Measurements from ENCODE around the gene AGFG1. TPM values are rescaled to one million over a fixed set of nuclear protein-coding genes. Genes with fewer than 3 reads are reported as not detected.

AGFG1 gene
- total RNA-seq, 1 donor from 2014 or later, result 71.6 TPM

DNA sequence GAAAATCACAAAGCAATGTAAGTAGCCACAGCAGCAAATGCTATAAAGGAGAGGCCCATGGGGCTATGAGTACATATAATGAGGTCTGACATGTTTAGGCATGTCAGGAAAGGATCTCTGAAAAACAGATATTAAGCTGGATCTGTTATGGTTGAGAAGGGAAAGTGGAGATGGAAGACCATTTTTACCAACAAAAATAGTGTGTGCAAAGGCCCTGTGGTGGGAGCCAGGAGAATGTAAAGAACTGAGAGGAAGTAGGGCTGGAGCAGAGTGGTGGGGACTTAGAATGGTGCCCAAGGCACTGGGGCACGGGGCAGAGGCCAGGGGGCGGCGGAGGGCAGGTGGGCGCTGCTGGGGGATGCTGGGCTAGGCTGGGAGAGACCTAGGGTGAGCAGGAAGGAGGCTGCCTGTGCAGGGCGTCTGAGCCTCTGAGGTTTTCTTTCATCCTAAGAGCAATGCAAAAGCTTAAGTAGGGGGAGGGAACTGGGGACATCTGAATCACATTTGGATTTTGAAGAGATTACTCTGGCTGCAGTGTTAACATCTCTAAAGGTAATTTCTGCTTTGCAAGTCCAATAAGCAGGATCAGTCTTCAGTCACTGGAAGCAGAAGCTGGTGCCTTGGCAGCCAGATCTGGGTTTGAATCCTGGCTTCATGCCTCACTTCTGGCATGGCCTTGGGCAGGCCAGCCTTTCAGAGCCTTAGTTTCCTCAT lies 4.9 kb upstream of the AGFG1 start:
- peaks cover 12% of the 10 kb centered on the region for H3K4me1 Mint-ChIP-seq
- no peaks in the 10 kb centered on the region for H3K27me3 Mint-ChIP-seq (ENCODE audit: low read depth)
- no peak for DNase-seq (ENCODE audit: low read depth, low spot score)
- H3K27ac Mint-ChIP-seq (ENCODE audit: unreplicated experiment), result peak overlapping the region; percentile 21
- H3K36me3 Mint-ChIP-seq (ENCODE audit: low read depth), result no peaks in the 10 kb centered on the region
- no peak overlapping the region for H3K4me3 Mint-ChIP-seq
- no peaks in the 10 kb centered on the region for H3K9me3 Mint-ChIP-seq
- TF ChIP-seq, protein P1, sequence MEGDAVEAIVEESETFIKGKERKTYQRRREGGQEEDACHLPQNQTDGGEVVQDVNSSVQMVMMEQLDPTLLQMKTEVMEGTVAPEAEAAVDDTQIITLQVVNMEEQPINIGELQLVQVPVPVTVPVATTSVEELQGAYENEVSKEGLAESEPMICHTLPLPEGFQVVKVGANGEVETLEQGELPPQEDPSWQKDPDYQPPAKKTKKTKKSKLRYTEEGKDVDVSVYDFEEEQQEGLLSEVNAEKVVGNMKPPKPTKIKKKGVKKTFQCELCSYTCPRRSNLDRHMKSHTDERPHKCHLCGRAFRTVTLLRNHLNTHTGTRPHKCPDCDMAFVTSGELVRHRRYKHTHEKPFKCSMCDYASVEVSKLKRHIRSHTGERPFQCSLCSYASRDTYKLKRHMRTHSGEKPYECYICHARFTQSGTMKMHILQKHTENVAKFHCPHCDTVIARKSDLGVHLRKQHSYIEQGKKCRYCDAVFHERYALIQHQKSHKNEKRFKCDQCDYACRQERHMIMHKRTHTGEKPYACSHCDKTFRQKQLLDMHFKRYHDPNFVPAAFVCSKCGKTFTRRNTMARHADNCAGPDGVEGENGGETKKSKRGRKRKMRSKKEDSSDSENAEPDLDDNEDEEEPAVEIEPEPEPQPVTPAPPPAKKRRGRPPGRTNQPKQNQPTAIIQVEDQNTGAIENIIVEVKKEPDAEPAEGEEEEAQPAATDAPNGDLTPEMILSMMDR (conservative IDR thresholded peaks at IDR 0.05), result no peak

- DNase-seq (ENCODE audit: low read depth, low spot score), result no peak
- Mint-ChIP-seq H3K27ac (ENCODE audit: unreplicated experiment) (peak overlapping the region; percentile 52), H3K4me1 (peaks cover 20% of the 10 kb centered on the region)
These were observed 544 bp upstream of the AGFG1 start for GRCh38 chr2:227471412-227471811.

DNA sequence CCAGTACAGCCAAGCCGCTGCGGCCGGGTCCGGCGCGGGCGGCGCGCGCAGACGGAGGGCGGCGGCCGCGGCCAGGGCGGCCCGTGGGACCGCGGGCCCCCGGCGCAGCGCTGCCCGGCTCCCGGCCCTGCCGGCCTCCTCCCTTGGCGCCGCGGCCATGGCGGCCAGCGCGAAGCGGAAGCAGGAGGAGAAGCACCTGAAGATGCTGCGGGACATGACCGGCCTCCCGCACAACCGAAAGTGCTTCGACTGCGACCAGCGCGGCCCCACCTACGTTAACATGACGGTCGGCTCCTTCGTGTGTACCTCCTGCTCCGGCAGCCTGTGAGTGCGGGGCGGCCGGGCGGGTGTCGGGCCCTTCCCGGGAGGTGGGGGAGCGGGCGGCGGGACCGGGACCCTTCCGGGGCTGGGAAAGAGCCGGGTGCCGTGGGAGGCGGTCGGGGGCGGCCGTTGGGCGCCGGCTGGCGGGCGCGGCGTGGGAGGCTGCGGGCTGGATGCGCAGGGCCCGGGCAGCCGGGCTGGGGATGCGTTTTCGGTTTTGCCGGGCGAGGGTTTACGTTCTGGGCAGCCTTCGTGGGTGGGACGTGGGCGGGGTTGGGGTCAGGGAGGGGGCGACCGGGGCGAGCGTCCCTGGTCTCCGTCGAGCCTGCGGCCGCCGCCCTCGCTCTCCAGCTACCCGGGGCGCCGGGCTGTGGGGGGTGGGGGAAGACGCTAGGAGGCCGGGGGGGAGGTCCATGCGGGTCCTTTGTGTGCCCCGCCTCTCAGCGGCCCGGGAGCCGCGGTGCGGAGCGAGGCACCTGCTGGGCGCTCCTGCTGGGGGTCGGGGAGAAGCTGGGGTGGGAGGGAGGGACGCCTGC lies 537 bp downstream of the AGFG1 start:
- DNase-seq (ENCODE audit: low read depth, low spot score), result peak; percentile 28
- H3K27ac Mint-ChIP-seq (ENCODE audit: unreplicated experiment), result peak overlapping the region; percentile 27
- H3K27me3 Mint-ChIP-seq (ENCODE audit: low read depth), result no peaks in the 10 kb centered on the region
- TF ChIP-seq, protein P1 (conservative IDR thresholded peaks at IDR 0.05), result no peak
- peaks cover 20% of the 10 kb centered on the region for H3K4me1 Mint-ChIP-seq
- no peaks in the 10 kb centered on the region for H3K9me3 Mint-ChIP-seq
- H3K4me3 Mint-ChIP-seq, result peak overlapping the region; percentile 90
- H3K36me3 Mint-ChIP-seq (ENCODE audit: low read depth), result no peaks in the 10 kb centered on the region

More at GRCh38 chr2:227471412-227471811, 544 bp upstream of the AGFG1 start:
- no peaks in the 10 kb centered on the region for H3K9me3 Mint-ChIP-seq
- peak overlapping the region; percentile 85 for H3K4me3 Mint-ChIP-seq
- no peaks in the 10 kb centered on the region for H3K27me3 Mint-ChIP-seq (ENCODE audit: low read depth)
- H3K36me3 Mint-ChIP-seq (ENCODE audit: low read depth), result no peaks in the 10 kb centered on the region
- TF ChIP-seq, protein P1 (conservative IDR thresholded peaks at IDR 0.05), result no peak

- DNase-seq (ENCODE audit: low read depth, low spot score), result no peak
- H3K9me3 Mint-ChIP-seq, result no peaks in the 10 kb centered on the region
- H3K4me1 Mint-ChIP-seq, result peaks cover 20% of the 10 kb centered on the region
- no peaks in the 10 kb centered on the region for H3K27me3 Mint-ChIP-seq (ENCODE audit: low read depth)
- H3K27ac Mint-ChIP-seq (ENCODE audit: unreplicated experiment), result no peak overlapping the region
- no peaks in the 10 kb centered on the region for H3K36me3 Mint-ChIP-seq (ENCODE audit: low read depth)
- H3K4me3 Mint-ChIP-seq, result peak overlapping the region; percentile 90
- TF ChIP-seq, protein P1 (conservative IDR thresholded peaks at IDR 0.05), result no peak
These were observed 1.1 kb downstream of the AGFG1 start for GRCh38 chr2:227473122-227473461.

DNA sequence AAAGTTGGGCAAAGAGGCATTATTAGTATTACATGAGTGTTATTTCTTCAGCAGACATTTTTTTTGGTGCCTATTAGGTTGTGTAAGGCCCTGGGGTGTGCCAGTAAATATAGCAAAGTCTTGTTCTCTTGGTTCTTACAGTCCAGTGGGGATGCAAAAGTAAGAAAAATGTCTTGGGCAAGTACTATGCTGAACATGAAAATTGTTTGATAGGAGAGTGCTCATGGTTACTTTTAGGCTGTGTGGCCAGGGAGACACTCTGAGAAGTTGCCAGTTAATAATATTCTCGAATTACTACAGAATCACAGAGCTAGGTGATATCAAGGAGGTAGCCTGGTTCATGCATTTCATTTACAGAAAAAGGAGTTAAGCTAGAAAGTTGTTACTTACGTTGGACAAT lies 1.9 kb downstream of the AGFG1 start:
- Mint-ChIP-seq H3K27ac (ENCODE audit: unreplicated experiment) (no peak overlapping the region), H3K36me3 (ENCODE audit: low read depth) (no peaks in the 10 kb centered on the region), H3K4me1 (peaks cover 25% of the 10 kb centered on the region), H3K27me3 (ENCODE audit: low read depth) (no peaks in the 10 kb centered on the region), H3K4me3 (peak overlapping the region; percentile 90), H3K9me3 (no peaks in the 10 kb centered on the region)
- TF ChIP-seq, protein P1 (conservative IDR thresholded peaks at IDR 0.05), result no peak
- DNase-seq (ENCODE audit: low read depth, low spot score), result no peak
